Smooth muscle cell (in vitro differentiated cells): ENCODE data around the gene ARHGAP6. TPM values are rescaled to one million over a fixed set of nuclear protein-coding genes. Genes with fewer than 3 reads are reported as not detected.

Experiments used
- DNase-seq: peaks from one replicate; lab custom pipeline; 2025; ENCODE audit not compliant: unreplicated experiment; lab: John Stamatoyannopoulos, UW
- H2AFZ ChIP-seq: fragments of 200-600 bp; sonication (generic); 2 replicates; pipeline ENCODE4 v1.6.0; 2016; ENCODE audit warnings: antibody characterized with exemption, low read depth, mild to moderate bottlenecking
- H3F3A ChIP-seq: fragments of 200-600 bp; sonication (generic); 2 replicates; pipeline ENCODE4 v1.6.0; 2017; ENCODE audit warnings: antibody characterized with exemption, low read depth
- H3K27ac ChIP-seq: fragments of 200-600 bp; sonication (generic); 2 replicates; pipeline ENCODE4 v1.5.1; 2016; ENCODE audit warnings: low read depth, mild to moderate bottlenecking
- H3K27me3 ChIP-seq: fragments of 200-600 bp; sonication (generic); 2 replicates; pipeline ENCODE4 v1.6.1; 2016; ENCODE audit warnings: low read depth, mild to moderate bottlenecking
- H3K36me3 ChIP-seq: fragments of 200-600 bp; sonication (generic); 2 replicates; pipeline ENCODE4 v1.5.1; 2016; ENCODE audit warnings: low read depth
- H3K4me1 ChIP-seq: fragments of 200-600 bp; sonication (generic); 2 replicates; pipeline ENCODE4 v1.5.1; 2016; ENCODE audit warnings: low read depth
- H3K4me2 ChIP-seq: fragments of 200-600 bp; sonication (generic); 2 replicates; pipeline ENCODE4 v1.6.0; 2016; ENCODE audit warnings: mild to moderate bottlenecking
- H3K4me3 ChIP-seq: fragments of 200-600 bp; sonication (generic); 2 replicates; pipeline ENCODE4 v1.5.1; 2016; ENCODE audit warnings: mild to moderate bottlenecking
- H3K79me2 ChIP-seq: fragments of 200-600 bp; sonication (generic); 2 replicates; pipeline ENCODE4 v1.6.0; 2016; ENCODE audit warnings: low read depth, mild to moderate bottlenecking
- H3K9ac ChIP-seq: fragments of 200-600 bp; sonication (generic); 2 replicates; pipeline ENCODE4 v1.6.0; 2016; ENCODE audit warnings: low read depth
- H3K9me3 ChIP-seq: fragments of 200-600 bp; sonication (generic); replicated peaks from 2 replicates; pipeline ENCODE4 v1.5.1; 2016; ENCODE audit warnings: low read depth
- H4K20me1 ChIP-seq: fragments of 200-600 bp; sonication (generic); 2 replicates; pipeline ENCODE4 v1.6.0; 2016; ENCODE audit warnings: low read depth
- WGBS: methylation state at CpG from one replicate; pipeline ENCODE4 v1.1.7; 2016; ENCODE audit warnings: low lambda C conversion rate; 5-methylcytosine and 5-hydroxymethylcytosine counted together
- polyA plus RNA-seq: library from polyadenylated mRNA; unstranded; fragments of >200 nt; fragmentation: Nextera tagmentation; extraction: Ambion mirVana; gene quantifications from 2 replicates; pipeline ENCODE4 v1.2.1, GENCODE V29; 2016
- total RNA-seq: library from RNA; depleted of rRNA; stranded (reverse); fragments of >200 nt; gene quantifications from 2 replicates; pipeline ENCODE4 v1.2.3, GENCODE V29; 2014
- TF ChIP-seq, protein P1 (sequence below): fragments of 200-600 bp; sonication (generic); IDR thresholded peaks from 2 replicates; pipeline ENCODE4 v1.5.1; 2017; ENCODE audit warnings: borderline replicate concordance, mild to moderate bottlenecking, antibody characterized with exemption; ENCODE audit not compliant: insufficient read depth, poor library complexity, severe bottlenecking

ARHGAP6 gene
- total and polyA plus RNA-seq, 2 experiments from 2014 or later: 0.55 to 0.90 TPM

DNA sequence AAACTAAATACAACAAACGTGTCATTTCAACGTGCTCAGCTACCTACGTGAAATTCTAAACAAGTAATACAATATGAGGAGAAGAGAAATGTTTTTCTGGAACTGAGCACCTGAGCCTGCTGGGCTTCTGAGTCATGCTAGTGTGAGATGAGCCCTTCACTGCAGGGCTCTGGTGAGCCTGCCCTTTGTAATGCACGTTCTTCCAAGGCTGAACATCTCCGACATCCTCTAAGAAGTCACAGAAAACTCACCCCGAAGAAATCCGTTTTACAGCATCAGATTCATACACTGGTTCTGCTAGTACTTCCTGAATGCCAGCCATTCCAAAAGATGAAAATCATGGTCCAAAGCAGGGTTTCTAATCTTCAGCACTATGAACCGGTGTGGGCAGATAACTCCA lies 215.4 kb downstream of the ARHGAP6 start:
- Histone ChIP-seq H3K79me2 (no peaks in the 10 kb centered on the region), H3K9me3 (no peaks in the 10 kb centered on the region), H3K4me1 (no peaks in the 10 kb centered on the region), H3K4me3 (no peak overlapping the region), H3K9ac (no peak overlapping the region), H3F3A (no peaks in the 10 kb centered on the region), H3K27me3 (no peaks in the 10 kb centered on the region), H2AFZ (no peak overlapping the region), H3K36me3 (no peaks in the 10 kb centered on the region), H3K4me2 (no peak overlapping the region), H4K20me1 (no peaks in the 10 kb centered on the region), H3K27ac (no peak overlapping the region)
- 64% methylated on average over 8 of the region's 8 CpGs for WGBS
- no peak for DNase-seq
- TF ChIP-seq, protein P1, sequence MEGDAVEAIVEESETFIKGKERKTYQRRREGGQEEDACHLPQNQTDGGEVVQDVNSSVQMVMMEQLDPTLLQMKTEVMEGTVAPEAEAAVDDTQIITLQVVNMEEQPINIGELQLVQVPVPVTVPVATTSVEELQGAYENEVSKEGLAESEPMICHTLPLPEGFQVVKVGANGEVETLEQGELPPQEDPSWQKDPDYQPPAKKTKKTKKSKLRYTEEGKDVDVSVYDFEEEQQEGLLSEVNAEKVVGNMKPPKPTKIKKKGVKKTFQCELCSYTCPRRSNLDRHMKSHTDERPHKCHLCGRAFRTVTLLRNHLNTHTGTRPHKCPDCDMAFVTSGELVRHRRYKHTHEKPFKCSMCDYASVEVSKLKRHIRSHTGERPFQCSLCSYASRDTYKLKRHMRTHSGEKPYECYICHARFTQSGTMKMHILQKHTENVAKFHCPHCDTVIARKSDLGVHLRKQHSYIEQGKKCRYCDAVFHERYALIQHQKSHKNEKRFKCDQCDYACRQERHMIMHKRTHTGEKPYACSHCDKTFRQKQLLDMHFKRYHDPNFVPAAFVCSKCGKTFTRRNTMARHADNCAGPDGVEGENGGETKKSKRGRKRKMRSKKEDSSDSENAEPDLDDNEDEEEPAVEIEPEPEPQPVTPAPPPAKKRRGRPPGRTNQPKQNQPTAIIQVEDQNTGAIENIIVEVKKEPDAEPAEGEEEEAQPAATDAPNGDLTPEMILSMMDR: no peak

GRCh38 chrX:11449613-11450012 lies 216.1 kb downstream of the ARHGAP6 start:
- Histone ChIP-seq H3K4me3 (no peak overlapping the region), H3K4me2 (no peak overlapping the region), H3K9ac (no peak overlapping the region), H3K4me1 (no peaks in the 10 kb centered on the region), H3F3A (no peaks in the 10 kb centered on the region), H4K20me1 (no peaks in the 10 kb centered on the region), H3K27ac (no peak overlapping the region), H3K79me2 (no peaks in the 10 kb centered on the region), H3K27me3 (no peaks in the 10 kb centered on the region), H3K36me3 (no peaks in the 10 kb centered on the region), H2AFZ (no peak overlapping the region), H3K9me3 (no peaks in the 10 kb centered on the region)
- WGBS: 88% methylated on average over 2 of the region's 2 CpGs
- TF ChIP-seq, protein P1: no peak
- no peak for DNase-seq

DNA sequence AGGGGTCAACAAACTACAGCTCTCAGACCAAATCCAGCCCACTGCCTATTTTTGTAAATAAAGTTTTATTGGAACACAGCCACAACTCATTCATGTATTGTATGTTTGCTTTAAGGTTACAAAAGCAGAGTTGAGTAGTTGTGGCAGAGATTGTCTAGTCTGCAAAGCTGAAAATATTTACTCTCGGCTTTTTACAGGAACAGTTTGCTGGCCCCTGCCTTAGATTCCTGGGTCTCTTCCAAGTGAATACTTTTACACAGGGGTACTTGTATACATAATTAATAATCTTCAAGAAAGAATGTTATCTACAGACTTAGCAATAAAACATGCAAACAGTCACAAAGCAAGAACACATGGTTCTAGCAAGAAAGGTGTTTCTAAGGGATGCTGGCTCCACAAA lies 218.3 kb downstream of the ARHGAP6 start:
- 93% methylated on average over 1 of the region's 1 CpG for WGBS

GRCh38 chrX:11446949-11447348 lies 218.8 kb downstream of the ARHGAP6 start:
- H3K27ac ChIP-seq: no peak overlapping the region
- DNase-seq: no peak
- no peak overlapping the region for H3K9ac ChIP-seq

More for the DNA sequence above, 218.3 kb downstream of the ARHGAP6 start:
- DNase-seq: no peak
- H3K36me3 ChIP-seq: no peaks in the 10 kb centered on the region
- no peaks in the 10 kb centered on the region for H3F3A ChIP-seq
- TF ChIP-seq, protein P1: no peak
- H3K27ac ChIP-seq: no peak overlapping the region
- H3K9me3 ChIP-seq: no peaks in the 10 kb centered on the region
- no peak overlapping the region for H3K9ac ChIP-seq
- H3K4me2 ChIP-seq: no peak overlapping the region
- no peak overlapping the region for H2AFZ ChIP-seq
- no peaks in the 10 kb centered on the region for H3K4me1 ChIP-seq
- no peaks in the 10 kb centered on the region for H4K20me1 ChIP-seq
- no peak overlapping the region for H3K4me3 ChIP-seq
- no peaks in the 10 kb centered on the region for H3K27me3 ChIP-seq
- no peaks in the 10 kb centered on the region for H3K79me2 ChIP-seq

More at GRCh38 chrX:11446949-11447348, 218.8 kb downstream of the ARHGAP6 start:
- TF ChIP-seq, protein P1: no peak
- Histone ChIP-seq H4K20me1 (no peaks in the 10 kb centered on the region), H3K9me3 (no peaks in the 10 kb centered on the region), H3K4me1 (no peaks in the 10 kb centered on the region), H2AFZ (no peak overlapping the region), H3K79me2 (no peaks in the 10 kb centered on the region), H3F3A (no peaks in the 10 kb centered on the region), H3K4me2 (no peak overlapping the region), H3K36me3 (no peaks in the 10 kb centered on the region), H3K4me3 (no peak overlapping the region), H3K27me3 (no peaks in the 10 kb centered on the region)
- 65% methylated on average over 4 of the region's 4 CpGs for WGBS
